GM23338 (cell line): ENCODE results near the gene ITGAV.

ENCODE experiments used
- CREB1 ChIP-seq: fragments of 250-450 bp; sonication (Bioruptor Pico); IDR thresholded peaks from 2 replicates; pipeline ENCODE4 v1.5.0; 2020; ENCODE audit warnings: low read depth, mild to moderate bottlenecking, moderate library complexity
- CTCF ChIP-seq, 2 experiments: fragments of 200-600 bp in 1 of 2; sonication (generic) in 1 of 2; conservative IDR thresholded peaks; 2 replicates each; pipeline versions ENCODE4 v1.5.1 to v1.6.1; 2016 to 2017; ENCODE audit warnings: antibody characterized with exemption in 2 of 2, low read depth in 2 of 2, mild to moderate bottlenecking in 2 of 2, moderate library complexity in 1 of 2
- ETS1 ChIP-seq: IDR thresholded peaks from 2 replicates; pipeline ENCODE4 v1.6.1; 2016; ENCODE audit warnings: antibody characterized with exemption
- EZH2 ChIP-seq: fragments of 200-600 bp; sonication (generic); IDR thresholded peaks from one replicate; pipeline ENCODE4 v1.8.0; 2017; ENCODE audit warnings: antibody characterized with exemption, mild to moderate bottlenecking, low read depth; ENCODE audit not compliant: unreplicated experiment
- EZH2phosphoT487 ChIP-seq: fragments of 200-600 bp; sonication (generic); IDR thresholded peaks from one replicate; pipeline ENCODE4 v1.8.1; 2018; ENCODE audit warnings: antibody characterized with exemption; ENCODE audit not compliant: unreplicated experiment
- JUNB ChIP-seq: IDR thresholded peaks from one replicate; pipeline ENCODE4 v1.6.1; 2016; ENCODE audit warnings: antibody characterized with exemption; ENCODE audit not compliant: unreplicated experiment
- POLR2AphosphoS5 ChIP-seq: IDR thresholded peaks from 2 replicates; pipeline ENCODE4 v1.6.1; 2016; ENCODE audit warnings: antibody characterized with exemption, low read depth
- ZNF331 ChIP-seq: fragments of 250-450 bp; sonication (Bioruptor Pico); IDR thresholded peaks from 2 replicates; pipeline ENCODE4 v1.5.0; 2020; ENCODE audit warnings: low read depth, mild to moderate bottlenecking, moderate library complexity
- ZNF462 ChIP-seq: fragments of 250-450 bp; sonication (Bioruptor Pico); IDR thresholded peaks from 2 replicates; pipeline ENCODE4 v1.5.0; 2020; ENCODE audit warnings: mild to moderate bottlenecking, moderate library complexity

- TF ChIP-seq CTCF (conservative IDR thresholded peaks at IDR 0.05; ENCODE audit: low read depth in 2 of 2) (no peak), ZNF462 (CRISPR knock-in tag) (no peak), CREB1 (CRISPR knock-in tag) (no peak), EZH2 (no peak), JUNB (no peak), ETS1 (no peak), ZNF331 (CRISPR knock-in tag) (no peak), EZH2phosphoT487 (no peak), POLR2AphosphoS5 (no peak)
Measured at GRCh38 chr2:186664385-186665043, 74.7 kb downstream of the ITGAV start.
